ENCODE measurements around the gene ZNF236.

- TF ChIP-seq CTCF (conservative IDR thresholded peaks at IDR 0.05 in 1 of 2, IDR thresholded peaks at IDR 0.05 in 1 of 2; ENCODE audit: low read depth in 1 of 2, low read length in 2 of 2) (no peak), EZH2 (IDR thresholded peaks at IDR 0.05; ENCODE audit: low read length, missing control alignments) (no peak)
Measured at GRCh38 chr18:77015771-77016710, 193.7 kb downstream of the ZNF236 start.

Measured in fibroblast of lung (primary cell).